Esophagus muscularis mucosa (tissue), 4 donors: ENCODE measurements around the gene FAM78B. TPM values are rescaled to one million over a fixed set of nuclear protein-coding genes. Genes with fewer than 3 reads are reported as not detected.

Experiments
- DNase-seq: peaks from one replicate; pipeline ENCODE4 v3.0.0-alpha.2; 2017; ENCODE audit errors: extremely low spot score
- H3K27ac ChIP-seq, 4 donors: fragments of 200-600 bp; sonication (generic); replicated peaks in 1 of 4; 1 replicate in 3 of 4; 2 replicates in 1 of 4; pipeline ENCODE4 v1.5.1; 2016 to 2019; ENCODE audit warnings: mild to moderate bottlenecking in 1 of 4
- H3K27me3 ChIP-seq, 4 donors: fragments of 200-600 bp; sonication (generic); one replicate each; pipeline versions ENCODE4 v1.5.1 to v1.6.0; 2016 to 2019
- H3K36me3 ChIP-seq, 4 donors: fragments of 200-600 bp; sonication (generic); one replicate each; pipeline ENCODE4 v1.5.1; 2016 to 2019
- H3K4me1 ChIP-seq, 4 donors: fragments of 200-600 bp; sonication (generic); one replicate each; pipeline ENCODE4 v1.5.1; 2016 to 2019
- H3K4me3 ChIP-seq, 4 donors: fragments of 200-600 bp; sonication (generic); 1 replicate in 2 of 4; 2 replicates in 2 of 4; pipeline ENCODE4 v1.5.1; 2016 to 2019; ENCODE audit warnings: mild to moderate bottlenecking in 4 of 4, moderate library complexity in 1 of 4
- H3K9me3 ChIP-seq, 4 donors: fragments of 200-600 bp; sonication (generic); 1 replicate in 3 of 4; 2 replicates in 1 of 4; pipeline ENCODE4 v1.5.1; 2016 to 2019
- EP300 ChIP-seq: sonication (generic); formaldehyde crosslinking; IDR thresholded peaks from one replicate; pipeline ENCODE4 v1.6.1; 2017; ENCODE audit warnings: antibody characterized with exemption
- POLR2A ChIP-seq: fragments of 450-650 bp; IDR thresholded peaks from one replicate; pipeline ENCODE4 v1.6.1; 2017; ENCODE audit warnings: antibody characterized with exemption, moderate library complexity, mild to moderate bottlenecking, low read depth
- POLR2AphosphoS5 ChIP-seq, 2 donors: sonication (generic); formaldehyde crosslinking; IDR thresholded peaks; one replicate each; pipeline ENCODE4 v1.6.1; 2017; ENCODE audit warnings: antibody characterized with exemption in 2 of 2
- WGBS: methylation state at CpG from one replicate; pipeline ENCODE4 v1.1.5; 2018; 5-methylcytosine and 5-hydroxymethylcytosine counted together
- intact Hi-C: fragments of 100-400 bp; cut with DNase I; formaldehyde crosslinking; loops from one replicate; pipeline ENCODE4 v1.15.1; 2023
- total RNA-seq, 4 donors: library from RNA; depleted of rRNA; stranded (reverse); fragments of >200 nt; gene quantifications; one replicate each; pipeline versions ENCODE4 v1.1.0 to v1.2.1, GENCODE V29; 2016
- TF ChIP-seq, protein P1 (sequence below), 3 experiments: fragments of 200-600 bp in 2 of 3; fragments of 450-650 bp in 1 of 3; sonication (generic) in 2 of 3; IDR thresholded peaks; one replicate each; pipeline ENCODE4 v1.5.1; 2017 to 2019; ENCODE audit warnings: antibody characterized with exemption in 3 of 3, mild to moderate bottlenecking in 2 of 3, moderate library complexity in 1 of 3

Gene FAM78B, protein sequence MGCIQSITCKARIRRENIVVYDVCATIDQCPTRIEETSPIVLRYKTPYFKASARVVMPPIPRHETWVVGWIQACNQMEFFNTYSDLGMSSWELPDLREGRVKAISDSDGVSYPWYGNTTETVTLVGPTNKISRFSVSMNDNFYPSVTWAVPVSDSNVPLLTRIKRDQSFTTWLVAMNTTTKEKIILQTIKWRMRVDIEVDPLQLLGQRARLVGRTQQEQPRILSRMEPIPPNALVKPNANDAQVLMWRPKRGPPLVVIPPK
- 1 to 10 TPM in 3 of 4 donors, under 1 TPM in 1; 0.50 to 2.0 (median 1.3) TPM for total RNA-seq

DNA sequence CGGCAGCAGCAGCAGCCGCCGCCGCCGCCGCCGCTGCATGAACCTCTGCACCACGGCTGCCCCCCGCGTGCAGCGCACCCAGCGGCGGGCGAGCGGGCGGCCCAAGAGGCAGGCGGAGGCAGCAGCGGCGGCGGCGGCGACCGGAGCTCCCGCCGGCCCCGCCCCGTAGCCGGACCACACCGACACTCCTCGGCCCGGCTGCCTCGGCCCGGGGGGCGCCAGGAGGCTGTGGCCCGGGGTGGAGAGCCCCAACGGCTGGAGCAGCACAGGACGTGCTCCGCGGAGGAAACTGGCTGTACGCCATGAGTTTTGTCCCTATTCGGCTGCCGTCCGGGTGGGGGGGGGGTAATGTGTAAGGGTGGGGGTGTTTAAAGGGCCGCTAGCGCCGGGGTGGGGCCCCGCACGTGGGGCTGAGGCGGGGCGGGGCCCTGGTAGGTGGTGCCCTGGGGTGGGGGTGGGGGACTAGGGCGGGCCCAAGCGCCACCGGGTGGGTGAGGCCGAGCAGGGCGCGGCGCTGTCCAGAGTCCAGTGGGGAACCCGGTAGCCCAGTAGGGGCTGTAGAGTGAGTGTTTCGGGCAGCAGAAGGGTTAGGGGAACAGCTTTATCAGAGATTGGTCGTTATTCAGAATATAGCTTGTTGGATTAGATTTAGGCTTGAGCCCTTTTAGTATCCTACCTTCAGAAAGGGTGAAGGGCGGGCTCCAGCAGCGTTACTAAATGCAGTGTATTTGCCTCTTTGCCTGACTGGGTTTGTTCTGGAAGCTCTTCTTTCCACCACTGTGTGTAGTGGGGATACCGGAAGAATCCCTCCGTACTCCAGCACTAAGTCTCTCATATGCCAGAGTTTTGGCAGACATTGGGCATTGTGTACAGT, at the start of gene FAM78B:
FAM78B (minus strand) TSS at position 304 of the 874 bp plus-strand sequence. CDS start 753 bp downstream, outside the sequence.
- no peaks in the 10 kb centered on the region for H3K27me3 ChIP-seq
- peak; percentile 94 for DNase-seq
- peak within 1 kb of the TSS; percentile 62 to 81 (median 69) for H3K27ac ChIP-seq
- intact Hi-C loops = loop anchor here (10.0 kb wide), 1 partner anchor 242 kb away; no protein-coding TSS in a partner anchor
- H3K4me1 ChIP-seq = peaks cover 15 to 34% (median 27%) of the 10 kb centered on the region in 4 donors
- TF ChIP-seq POLR2A (no peak), POLR2AphosphoS5 (IDR thresholded peaks at IDR 0.05) (peak in 1 of 2 donors; percentile 12)
- TF ChIP-seq, protein P1, sequence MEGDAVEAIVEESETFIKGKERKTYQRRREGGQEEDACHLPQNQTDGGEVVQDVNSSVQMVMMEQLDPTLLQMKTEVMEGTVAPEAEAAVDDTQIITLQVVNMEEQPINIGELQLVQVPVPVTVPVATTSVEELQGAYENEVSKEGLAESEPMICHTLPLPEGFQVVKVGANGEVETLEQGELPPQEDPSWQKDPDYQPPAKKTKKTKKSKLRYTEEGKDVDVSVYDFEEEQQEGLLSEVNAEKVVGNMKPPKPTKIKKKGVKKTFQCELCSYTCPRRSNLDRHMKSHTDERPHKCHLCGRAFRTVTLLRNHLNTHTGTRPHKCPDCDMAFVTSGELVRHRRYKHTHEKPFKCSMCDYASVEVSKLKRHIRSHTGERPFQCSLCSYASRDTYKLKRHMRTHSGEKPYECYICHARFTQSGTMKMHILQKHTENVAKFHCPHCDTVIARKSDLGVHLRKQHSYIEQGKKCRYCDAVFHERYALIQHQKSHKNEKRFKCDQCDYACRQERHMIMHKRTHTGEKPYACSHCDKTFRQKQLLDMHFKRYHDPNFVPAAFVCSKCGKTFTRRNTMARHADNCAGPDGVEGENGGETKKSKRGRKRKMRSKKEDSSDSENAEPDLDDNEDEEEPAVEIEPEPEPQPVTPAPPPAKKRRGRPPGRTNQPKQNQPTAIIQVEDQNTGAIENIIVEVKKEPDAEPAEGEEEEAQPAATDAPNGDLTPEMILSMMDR (IDR thresholded peaks at IDR 0.05) = peak in 1 of 3 experiments; percentile 22
- peak within 1 kb of the TSS; percentile 73 to 88 (median 82) for H3K4me3 ChIP-seq
- 6% methylated on average over 10 of the region's 64 CpGs for WGBS
- H3K36me3 ChIP-seq = no peaks in the 10 kb centered on the region
- H3K9me3 ChIP-seq = no peaks in the 10 kb centered on the region

DNA sequence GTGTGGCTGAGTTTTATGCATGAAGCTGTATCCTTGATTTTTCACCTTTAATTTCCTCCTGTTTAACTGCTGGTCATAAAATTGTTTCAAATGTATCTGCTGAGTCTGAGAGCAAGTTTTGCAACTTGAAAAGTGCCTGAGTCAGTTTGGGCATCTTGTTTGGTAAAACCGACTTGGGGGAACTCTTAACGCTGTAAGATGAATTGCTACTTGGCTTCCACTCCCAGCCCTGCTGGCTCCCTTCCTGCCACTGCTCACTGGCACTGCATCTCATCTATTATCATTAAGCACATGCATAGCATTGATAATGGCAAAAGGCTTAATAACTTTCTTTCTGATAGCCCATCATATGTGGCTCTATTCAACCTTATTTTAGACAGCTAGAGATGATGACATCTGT, 35.7 kb upstream of the FAM78B start:
- WGBS = 84% methylated on average over 2 of the region's 2 CpGs
- TF ChIP-seq POLR2AphosphoS5 (IDR thresholded peaks at IDR 0.05) (no peak), POLR2A (no peak), EP300 (no peak)
- TF ChIP-seq, protein P1 (IDR thresholded peaks at IDR 0.05) = no peak

DNA sequence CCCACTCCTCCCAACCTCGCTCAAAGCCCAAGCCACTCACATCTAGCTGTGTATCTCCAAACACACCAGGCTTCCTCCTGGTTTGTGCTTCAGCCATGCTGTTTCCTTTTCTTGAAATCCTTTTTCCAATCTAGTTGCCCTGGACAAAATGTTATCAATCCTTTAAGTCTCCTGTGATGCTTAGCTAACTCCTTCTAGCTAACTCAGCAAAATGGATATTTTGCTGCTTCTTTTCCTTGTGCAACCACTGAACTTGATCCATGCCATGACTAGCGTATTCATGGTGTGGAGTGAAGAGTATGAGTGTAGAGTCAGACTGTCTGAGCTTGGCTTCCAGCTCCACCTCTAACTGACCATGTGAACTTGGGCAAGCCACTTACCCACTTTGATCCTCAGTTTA, 33.9 kb upstream of the FAM78B start:
- H3K9me3 ChIP-seq = no peaks in the 10 kb centered on the region
- H3K4me3 ChIP-seq = no peak overlapping the region
- 75% methylated on average over 2 of the region's 2 CpGs for WGBS
- H3K27me3 ChIP-seq = no peaks in the 10 kb centered on the region
- TF ChIP-seq POLR2AphosphoS5 (IDR thresholded peaks at IDR 0.05) (no peak), POLR2A (no peak), EP300 (no peak)
- TF ChIP-seq, protein P1 (IDR thresholded peaks at IDR 0.05) = no peak
- no peaks in the 10 kb centered on the region for H3K36me3 ChIP-seq
- DNase-seq = peak; percentile 34
- intact Hi-C loops = no loop called here
- no peaks in the 10 kb centered on the region for H3K4me1 ChIP-seq
- no peak overlapping the region for H3K27ac ChIP-seq

More for the DNA sequence above, 35.7 kb upstream of the FAM78B start:
- H3K9me3 ChIP-seq = no peaks in the 10 kb centered on the region
- H3K4me1 ChIP-seq = no peaks in the 10 kb centered on the region
- no peaks in the 10 kb centered on the region for H3K36me3 ChIP-seq
- intact Hi-C loops = no loop called here
- H3K27me3 ChIP-seq = no peaks in the 10 kb centered on the region
- no peak overlapping the region for H3K4me3 ChIP-seq
- peak; percentile 64 for DNase-seq
- no peak overlapping the region for H3K27ac ChIP-seq

DNA sequence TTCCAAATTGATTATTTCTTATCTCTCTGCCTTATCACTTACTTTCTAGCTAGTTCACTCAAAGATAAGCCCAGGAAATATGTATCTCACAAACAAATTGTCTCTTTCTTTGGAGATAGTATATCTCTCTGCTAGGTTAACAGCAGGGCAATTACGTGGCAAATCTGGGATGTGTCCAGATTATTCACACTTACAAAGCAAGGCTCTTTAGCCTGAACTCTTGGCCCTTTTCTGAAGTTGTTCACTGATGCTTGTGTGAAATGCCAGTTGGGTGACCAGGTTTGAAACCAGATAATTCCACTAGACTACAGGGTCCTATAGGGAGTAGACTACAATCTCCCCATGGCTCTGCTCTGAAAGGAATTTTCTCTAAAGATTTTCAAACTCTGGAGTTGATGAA, 30.8 kb upstream of the FAM78B start:
- Histone ChIP-seq H3K36me3 (no peaks in the 10 kb centered on the region), H3K9me3 (no peaks in the 10 kb centered on the region), H3K4me3 (no peak overlapping the region), H3K27me3 (no peaks in the 10 kb centered on the region), H3K4me1 (no peaks in the 10 kb centered on the region), H3K27ac (no peak overlapping the region)
- peak; percentile 34 for DNase-seq
- WGBS = 43% methylated on average over 1 of the region's 1 CpG
- no peak for TF ChIP-seq POLR2AphosphoS5 (IDR thresholded peaks at IDR 0.05)
- TF ChIP-seq, protein P1 (IDR thresholded peaks at IDR 0.05) = no peak
- no peak for TF ChIP-seq EP300
- no peak for TF ChIP-seq POLR2A
- intact Hi-C loops = no loop called here
